Endodermal cell (in vitro differentiated cells): Measurements from ENCODE around the gene KLF7. TPM values are rescaled to one million over a fixed set of nuclear protein-coding genes. Genes with fewer than 3 reads are reported as not detected.

Experiments used
- DNase-seq: peaks from one replicate; pipeline ENCODE4 v3.0.0-alpha.2; 2017
- H3K27ac ChIP-seq: 2 replicates; pipeline ENCODE4 v1.5.1; 2013; ENCODE audit warnings: mild to moderate bottlenecking, low read depth, low read length, moderate library complexity
- H3K27me3 ChIP-seq: 2 replicates; pipeline ENCODE4 v1.6.1; 2013; ENCODE audit warnings: mild to moderate bottlenecking, low read length, moderate library complexity; ENCODE audit not compliant: insufficient read depth, control insufficient read depth, poor library complexity, severe bottlenecking
- H3K36me3 ChIP-seq: 2 replicates; pipeline ENCODE4 v1.7.0; 2013; ENCODE audit warnings: mild to moderate bottlenecking, low read length, moderate library complexity; ENCODE audit not compliant: control insufficient read depth, insufficient read depth
- H3K4me1 ChIP-seq: one replicate; pipeline ENCODE4 v1.7.0; 2013; ENCODE audit warnings: low read length; ENCODE audit not compliant: control insufficient read depth, insufficient read depth
- H3K4me3 ChIP-seq: 2 replicates; pipeline ENCODE4 v1.5.1; 2013; ENCODE audit warnings: mild to moderate bottlenecking, low read length, moderate library complexity
- H3K9ac ChIP-seq: 2 replicates; pipeline ENCODE4 v1.6.1; 2013; ENCODE audit warnings: mild to moderate bottlenecking, low read length, moderate library complexity; ENCODE audit not compliant: poor library complexity, severe bottlenecking; ENCODE audit errors: extremely low read depth
- H3K9me3 ChIP-seq: 2 replicates; pipeline ENCODE4 v1.6.1; 2013; ENCODE audit warnings: mild to moderate bottlenecking, low read length, moderate library complexity; ENCODE audit not compliant: control insufficient read depth
- H3K27ac Mint-ChIP-seq: 2 replicates; pipeline ENCODE4 v1.8.0; 2020; ENCODE audit warnings: mixed read lengths
- H3K27me3 Mint-ChIP-seq: 2 replicates; pipeline ENCODE4 v1.8.0; 2021; ENCODE audit warnings: mild to moderate bottlenecking, mixed read lengths; ENCODE audit not compliant: insufficient read depth
- H3K36me3 Mint-ChIP-seq: 2 replicates; pipeline ENCODE4 v1.8.0; 2020; ENCODE audit warnings: low read depth, mixed read lengths
- H3K4me1 Mint-ChIP-seq: 2 replicates; pipeline ENCODE4 v1.8.0; 2020; ENCODE audit warnings: mixed read lengths
- H3K4me3 Mint-ChIP-seq: 2 replicates; pipeline ENCODE4 v1.8.0; 2020; ENCODE audit warnings: mild to moderate bottlenecking, moderate library complexity, mixed read lengths
- H3K9me3 Mint-ChIP-seq: 2 replicates; pipeline ENCODE4 v1.8.0; 2020; ENCODE audit warnings: mild to moderate bottlenecking, mixed read lengths
- CTCF ChIP-seq: fragments of 200-600 bp; sonication (generic); conservative IDR thresholded peaks from 2 replicates; pipeline ENCODE4 v1.5.0; 2021; ENCODE audit warnings: antibody characterized with exemption, mild to moderate bottlenecking
- WGBS, 2 experiments: methylation state at CpG; one replicate each; pipeline versions ENCODE4 v1.1.5 to v1.1.7; 2013; ENCODE audit warnings: missing lambda C conversion rate in 2 of 2, mixed read lengths in 1 of 2; ENCODE audit not compliant: insufficient coverage in 1 of 2, insufficient read length in 1 of 2; 5-methylcytosine and 5-hydroxymethylcytosine counted together
- total RNA-seq, 2 donors: library from RNA; stranded (reverse); fragmentation: NEBNext Ultra II Directional in 1 of 2; extraction: Animal tissue kit (Norgen Biotek cat#: 25700) in 1 of 2; gene quantifications; 2 replicates in 1 of 2; 3 replicates in 1 of 2; pipeline ENCODE4 v1.2.1, GENCODE V29; 2021

The KLF7 gene
- total RNA-seq, 2 donors from 2014 or later, result 27.4 to 27.8 TPM

- WGBS, 2 experiments, result 79 to 97% methylated on average over 2 to 4 of the region's 4 CpGs
- peak overlapping the region; percentile 28 for H3K27ac Mint-ChIP-seq
- Histone ChIP-seq H3K27ac (peak overlapping the region; percentile 52), H3K9me3 (no peaks in the 10 kb centered on the region), H3K27me3 (no peaks in the 10 kb centered on the region), H3K4me3 (no peak overlapping the region), H3K36me3 (peaks cover 78% of the 10 kb centered on the region), H3K4me1 (peaks cover 10% of the 10 kb centered on the region), H3K9ac (no peak overlapping the region)
- no peak overlapping the region for H3K4me3 Mint-ChIP-seq
- H3K9me3 Mint-ChIP-seq, result no peaks in the 10 kb centered on the region
- H3K4me1 Mint-ChIP-seq, result peaks cover 35% of the 10 kb centered on the region
- no peak for TF ChIP-seq CTCF
- no peak for DNase-seq
- no peaks in the 10 kb centered on the region for H3K27me3 Mint-ChIP-seq
- H3K36me3 Mint-ChIP-seq, result peaks cover 17% of the 10 kb centered on the region
Measured at GRCh38 chr2:207111757-207112156, 54.0 kb downstream of the KLF7 start.

- peaks cover 87% of the 10 kb centered on the region for H3K36me3 ChIP-seq
- Mint-ChIP-seq H3K27me3 (no peaks in the 10 kb centered on the region), H3K9me3 (no peaks in the 10 kb centered on the region), H3K36me3 (peaks cover 24% of the 10 kb centered on the region), H3K4me1 (peaks cover 29% of the 10 kb centered on the region), H3K4me3 (no peak overlapping the region), H3K27ac (no peak overlapping the region)
- no peak for DNase-seq
- peaks cover 10% of the 10 kb centered on the region for H3K4me1 ChIP-seq
- H3K9me3 ChIP-seq, result no peaks in the 10 kb centered on the region
- no peak overlapping the region for H3K27ac ChIP-seq
- no peaks in the 10 kb centered on the region for H3K27me3 ChIP-seq
- TF ChIP-seq CTCF, result no peak
- H3K9ac ChIP-seq, result no peak overlapping the region
- WGBS, 2 experiments, result 82 to 100% methylated on average over 1 of the region's 2 CpGs
- no peak overlapping the region for H3K4me3 ChIP-seq
Measured at GRCh38 chr2:207110715-207111114, 55.0 kb downstream of the KLF7 start.

- H3K27ac Mint-ChIP-seq, result no peak overlapping the region
- H3K9me3 Mint-ChIP-seq, result no peaks in the 10 kb centered on the region
- no peak for TF ChIP-seq CTCF
- H3K36me3 Mint-ChIP-seq, result peaks cover 24% of the 10 kb centered on the region
- Histone ChIP-seq H3K9me3 (no peaks in the 10 kb centered on the region), H3K4me1 (peaks cover 10% of the 10 kb centered on the region), H3K9ac (no peak overlapping the region), H3K27ac (no peak overlapping the region), H3K36me3 (peaks cover 91% of the 10 kb centered on the region), H3K4me3 (no peak overlapping the region), H3K27me3 (no peaks in the 10 kb centered on the region)
- no peak for DNase-seq
- H3K4me3 Mint-ChIP-seq, result no peak overlapping the region
- H3K4me1 Mint-ChIP-seq, result peaks cover 29% of the 10 kb centered on the region
- 80 to 96% methylated on average over 2 to 7 of the region's 7 CpGs for WGBS, 2 experiments
- no peaks in the 10 kb centered on the region for H3K27me3 Mint-ChIP-seq
Measured at GRCh38 chr2:207110310-207110709, 55.4 kb downstream of the KLF7 start.
